ENCODE data around the gene CTF1. TPM values are rescaled to one million over a fixed set of nuclear protein-coding genes. Genes with fewer than 3 reads are reported as not detected.

CTF1 gene
- total RNA-seq, 1 donor from 2014 or later: 0.62 TPM

DNA sequence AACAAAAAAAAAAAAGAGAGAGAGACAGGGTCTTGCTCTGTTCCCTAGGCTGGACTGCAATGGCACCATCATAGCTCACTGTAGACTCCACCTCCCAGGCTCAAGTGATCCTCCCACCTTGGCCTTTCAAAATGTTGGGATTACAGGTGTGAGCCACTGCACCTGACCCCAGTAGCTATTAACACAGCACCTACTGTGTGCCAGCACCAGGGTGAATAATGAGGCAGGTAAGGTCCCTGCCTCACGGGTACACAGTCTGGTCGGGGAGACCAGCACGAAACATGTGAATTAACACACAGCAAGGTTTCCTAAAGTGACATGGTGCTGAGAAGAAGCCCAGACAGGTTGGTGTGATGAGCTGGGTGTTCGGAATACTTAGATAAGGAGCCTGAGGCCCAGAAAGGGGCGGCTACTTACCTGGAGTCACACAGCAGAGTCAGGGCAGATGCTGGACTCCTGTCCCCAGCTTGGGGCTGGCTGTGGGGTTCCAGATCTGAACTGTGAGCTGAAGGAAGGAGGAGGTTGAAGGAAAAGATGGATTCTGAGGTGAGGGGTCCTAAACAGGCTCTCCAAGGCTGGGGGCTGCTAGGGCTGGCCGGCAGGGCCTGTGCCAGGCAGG is 16.5 kb downstream of the CTF1 start:
- TF ChIP-seq, protein P1, sequence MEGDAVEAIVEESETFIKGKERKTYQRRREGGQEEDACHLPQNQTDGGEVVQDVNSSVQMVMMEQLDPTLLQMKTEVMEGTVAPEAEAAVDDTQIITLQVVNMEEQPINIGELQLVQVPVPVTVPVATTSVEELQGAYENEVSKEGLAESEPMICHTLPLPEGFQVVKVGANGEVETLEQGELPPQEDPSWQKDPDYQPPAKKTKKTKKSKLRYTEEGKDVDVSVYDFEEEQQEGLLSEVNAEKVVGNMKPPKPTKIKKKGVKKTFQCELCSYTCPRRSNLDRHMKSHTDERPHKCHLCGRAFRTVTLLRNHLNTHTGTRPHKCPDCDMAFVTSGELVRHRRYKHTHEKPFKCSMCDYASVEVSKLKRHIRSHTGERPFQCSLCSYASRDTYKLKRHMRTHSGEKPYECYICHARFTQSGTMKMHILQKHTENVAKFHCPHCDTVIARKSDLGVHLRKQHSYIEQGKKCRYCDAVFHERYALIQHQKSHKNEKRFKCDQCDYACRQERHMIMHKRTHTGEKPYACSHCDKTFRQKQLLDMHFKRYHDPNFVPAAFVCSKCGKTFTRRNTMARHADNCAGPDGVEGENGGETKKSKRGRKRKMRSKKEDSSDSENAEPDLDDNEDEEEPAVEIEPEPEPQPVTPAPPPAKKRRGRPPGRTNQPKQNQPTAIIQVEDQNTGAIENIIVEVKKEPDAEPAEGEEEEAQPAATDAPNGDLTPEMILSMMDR (IDR thresholded peaks at IDR 0.05): no peak
- Mint-ChIP-seq H3K4me3 (no peak overlapping the region), H3K9me3 (no peaks in the 10 kb centered on the region), H3K36me3 (ENCODE audit: low read depth) (no peaks in the 10 kb centered on the region), H3K27ac (no peak overlapping the region), H3K27me3 (no peaks in the 10 kb centered on the region), H3K4me1 (peaks cover 3% of the 10 kb centered on the region)
- ChIA-PET POLR2A (interaction anchor here (0.7 to 1.0 kb wide), 2 partner anchors 68 to 82 kb away, joined by 3 to 4 read pairs; no protein-coding TSS in a partner anchor), CTCF (interaction anchor here (1.0 to 1.3 kb wide), 2 partner anchors 11 to 68 kb away, joined by 3 read pairs; no protein-coding TSS in a partner anchor)
- DNase-seq (no peak), ATAC-seq (ENCODE audit: low read depth) (no peak)
- intact Hi-C loops (cut with micrococcal nuclease): no loop called here

DNA sequence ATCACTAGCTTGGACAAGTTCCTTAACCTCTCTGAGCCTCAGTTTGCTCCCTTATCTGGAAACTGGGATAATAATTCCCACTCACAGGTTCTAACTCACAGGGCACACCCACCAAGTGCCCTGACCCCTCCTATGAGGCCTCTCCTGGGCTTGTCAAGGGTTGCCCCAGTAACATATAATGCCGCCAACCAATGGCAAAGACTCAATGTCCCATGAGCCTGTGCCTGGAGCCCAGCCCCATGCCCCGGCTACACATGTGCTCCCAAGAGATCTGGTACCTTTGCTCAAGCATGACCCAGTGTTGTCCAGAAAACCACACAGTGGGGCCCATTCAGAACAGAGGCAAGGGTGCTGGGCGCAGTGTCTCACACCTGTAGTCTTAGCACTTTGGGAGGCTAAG is 18.4 kb downstream of the CTF1 start:
- no peak for DNase-seq
- Mint-ChIP-seq H3K4me1 (peaks cover 3% of the 10 kb centered on the region), H3K36me3 (ENCODE audit: low read depth) (no peaks in the 10 kb centered on the region), H3K27ac (no peak overlapping the region), H3K27me3 (no peaks in the 10 kb centered on the region), H3K4me3 (no peak overlapping the region), H3K9me3 (no peaks in the 10 kb centered on the region)
- TF ChIP-seq, protein P1 (IDR thresholded peaks at IDR 0.05): no peak
- POLR2A ChIA-PET: interaction anchor here (1.6 kb wide), 1 partner anchor 13 kb away, joined by 5 read pairs; no protein-coding TSS in a partner anchor
- peak; percentile 54 for ATAC-seq (ENCODE audit: low read depth)
- CTCF ChIA-PET: no interaction called here
- intact Hi-C loops (cut with micrococcal nuclease): no loop called here

DNA sequence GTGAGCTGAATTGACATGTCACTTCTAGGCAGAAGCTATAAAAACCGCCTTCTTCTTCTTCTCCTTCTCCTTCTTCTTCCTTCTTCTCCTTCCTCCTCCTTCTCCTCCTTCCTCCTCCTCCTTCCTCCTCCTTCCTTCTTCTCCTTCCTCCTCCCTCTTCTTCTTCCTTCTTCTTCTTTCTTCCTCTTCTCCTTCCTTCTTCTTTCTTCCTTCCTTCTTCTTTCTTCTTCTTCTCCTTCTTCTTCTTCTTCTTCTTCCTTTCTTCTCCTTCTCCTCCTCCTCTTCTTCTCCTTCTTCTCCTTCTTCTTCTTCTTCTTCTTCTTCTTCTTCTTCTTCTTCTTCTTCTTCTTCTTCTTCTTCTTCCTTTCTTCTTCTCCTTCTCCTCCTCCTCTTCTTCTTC is 22.2 kb downstream of the CTF1 start:
- intact Hi-C loops (cut with micrococcal nuclease): no loop called here
- Mint-ChIP-seq H3K4me1 (peaks cover 13% of the 10 kb centered on the region), H3K27ac (no peak overlapping the region), H3K9me3 (no peaks in the 10 kb centered on the region), H3K27me3 (no peaks in the 10 kb centered on the region), H3K36me3 (ENCODE audit: low read depth) (peaks cover 9% of the 10 kb centered on the region), H3K4me3 (no peak overlapping the region)
- CTCF ChIA-PET: interaction anchor here (3.3 to 4.0 kb wide), 2 partner anchors 17 to 73 kb away, joined by 14 to 41 read pairs; no protein-coding TSS in a partner anchor
- ATAC-seq (ENCODE audit: low read depth) (no peak), DNase-seq (no peak)
- TF ChIP-seq, protein P1 (IDR thresholded peaks at IDR 0.05): no peak
- POLR2A ChIA-PET: interaction anchor here (1.9 to 2.6 kb wide), 2 partner anchors 16 to 73 kb away, joined by 6 to 10 read pairs; no protein-coding TSS in a partner anchor

DNA sequence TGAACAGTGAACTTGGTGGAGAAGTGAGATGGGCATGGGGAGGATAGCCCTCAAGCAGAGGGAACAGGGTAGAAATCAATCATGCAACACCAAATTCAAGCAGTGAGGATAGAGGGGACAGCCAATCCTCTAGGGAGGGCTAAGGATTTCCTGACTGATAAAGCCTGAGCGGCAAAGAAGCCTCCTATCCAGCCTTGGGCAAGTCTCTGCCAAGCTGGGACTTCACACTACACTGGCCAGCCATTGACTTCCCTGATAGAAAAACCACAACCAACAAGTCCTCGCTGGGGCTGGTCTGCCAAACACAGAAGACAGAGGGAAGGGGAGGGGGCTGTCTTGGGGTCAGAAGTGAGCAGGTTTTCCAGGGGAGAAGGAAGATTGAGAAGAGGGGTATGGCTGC is 24.5 kb downstream of the CTF1 start:
- intact Hi-C loops (cut with micrococcal nuclease): loop anchor here (1.0 to 10.0 kb wide), 4 partner anchors 77 to 394 kb away; partner anchors contain the start of genes ZNF764 and ZNF768
- Mint-ChIP-seq H3K27ac (peak overlapping the region; percentile 65), H3K4me1 (peaks cover 16% of the 10 kb centered on the region), H3K4me3 (no peak overlapping the region), H3K9me3 (no peaks in the 10 kb centered on the region), H3K27me3 (no peaks in the 10 kb centered on the region), H3K36me3 (ENCODE audit: low read depth) (peaks cover 10% of the 10 kb centered on the region)
- ATAC-seq (ENCODE audit: low read depth): no peak
- no peak for DNase-seq
- ChIA-PET CTCF (interaction anchor here (3.3 to 4.0 kb wide), 2 partner anchors 19 to 76 kb away, joined by 14 to 41 read pairs; no protein-coding TSS in a partner anchor), POLR2A (interaction anchor here (0.9 to 2.6 kb wide), 2 partner anchors 75 to 76 kb away, joined by 3 to 6 read pairs; no protein-coding TSS in a partner anchor)
- TF ChIP-seq, protein P1 (IDR thresholded peaks at IDR 0.05): no peak

DNA sequence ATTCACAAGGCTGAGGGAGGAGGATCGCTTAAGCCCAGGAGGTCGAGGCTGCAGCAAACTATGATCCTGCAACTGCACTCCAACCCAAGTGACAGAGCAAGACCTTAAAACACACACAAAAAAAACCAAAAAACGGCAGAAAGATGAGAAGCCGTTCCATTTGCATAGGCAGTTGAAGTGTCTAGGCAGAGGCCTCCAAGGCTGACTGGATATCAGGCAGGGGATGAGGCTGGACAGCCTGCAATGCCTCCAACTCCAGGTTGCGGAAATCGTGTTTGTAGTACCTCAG is 25.0 kb downstream of the CTF1 start:
- Mint-ChIP-seq H3K36me3 (ENCODE audit: low read depth) (peaks cover 13% of the 10 kb centered on the region), H3K4me1 (peaks cover 20% of the 10 kb centered on the region), H3K9me3 (no peaks in the 10 kb centered on the region), H3K4me3 (peak overlapping the region; percentile 100), H3K27me3 (no peaks in the 10 kb centered on the region), H3K27ac (peak overlapping the region; percentile 100)
- intact Hi-C loops (cut with micrococcal nuclease): loop anchor here (1.0 to 10.0 kb wide), 4 partner anchors 77 to 394 kb away; partner anchors contain the start of genes ZNF764 and ZNF768
- DNase-seq (no peak), ATAC-seq (ENCODE audit: low read depth) (no peak)
- ChIA-PET POLR2A (interaction anchor here (0.9 kb wide), 1 partner anchor 77 kb away, joined by 3 read pairs; no protein-coding TSS in a partner anchor), CTCF (interaction anchor here (4.0 kb wide), 1 partner anchor 76 kb away, joined by 41 read pairs; no protein-coding TSS in a partner anchor)
- TF ChIP-seq, protein P1 (IDR thresholded peaks at IDR 0.05): no peak

Measured in activated B cell treated with CpG ODN at 0.5 μM for 24 hours (primary cell).